NCI-H82 (cell line): ENCODE results near the gene UBXN11.

Experiments
- DNase-seq: peaks from one replicate; lab custom pipeline; 2025; lab: John Stamatoyannopoulos, UW

UBXN11 gene

GRCh38 chr1:26306290-26307229 lies at the start of gene UBXN11:
TSS of gene UBXN11 (minus strand) at chr1:26306636. CDS start at chr1:26302883, 3,753 bp downstream.
- DNase-seq: peak; percentile 99

GRCh38 chr1:26356106-26356505 lies 49.7 kb upstream of the UBXN11 start:
- DNase-seq: no peak

- no peak for DNase-seq
Measured at GRCh38 chr1:26354972-26355371, 48.5 kb upstream of the UBXN11 start.

GRCh38 chr1:26353976-26354820 lies 47.8 kb upstream of the UBXN11 start, which contains the start of gene CRYBG2:
TSS of gene CRYBG2 (minus strand) at chr1:26354130. CDS start at chr1:26346657, 7,473 bp downstream.
- DNase-seq: no peak

- no peak for DNase-seq
Measured at GRCh38 chr1:26353210-26353859, 46.9 kb upstream of the UBXN11 start.

GRCh38 chr1:26352338-26352679 lies 45.9 kb upstream of the UBXN11 start:
- DNase-seq: no peak

GRCh38 chr1:26351590-26352337 lies 45.3 kb upstream of the UBXN11 start:
- no peak for DNase-seq

- no peak for DNase-seq
Measured at GRCh38 chr1:26350701-26351589, 44.5 kb upstream of the UBXN11 start.

- no peak for DNase-seq
Measured at GRCh38 chr1:26350343-26350700, 43.9 kb upstream of the UBXN11 start.

GRCh38 chr1:26349877-26350244 lies 43.4 kb upstream of the UBXN11 start:
- no peak for DNase-seq

GRCh38 chr1:26349188-26349876 lies 42.9 kb upstream of the UBXN11 start:
- peak; percentile 79 for DNase-seq

GRCh38 chr1:26346274-26347033 lies 40.0 kb upstream of the UBXN11 start:
- no peak for DNase-seq

GRCh38 chr1:26345718-26346117 lies 39.3 kb upstream of the UBXN11 start:
- no peak for DNase-seq

GRCh38 chr1:26344147-26344920 lies 37.9 kb upstream of the UBXN11 start:
- DNase-seq: no peak

- no peak for DNase-seq
Measured at GRCh38 chr1:26340047-26340481, 33.6 kb upstream of the UBXN11 start.

- no peak for DNase-seq
Measured at GRCh38 chr1:26338670-26339069, 32.2 kb upstream of the UBXN11 start.

GRCh38 chr1:26337625-26338024 lies 31.2 kb upstream of the UBXN11 start:
- no peak for DNase-seq

- no peak for DNase-seq
Measured at GRCh38 chr1:26337206-26337535, 30.7 kb upstream of the UBXN11 start.
